HepG2 (cell line): Measurements from ENCODE around the gene GALNT16. TPM values are rescaled to one million over a fixed set of nuclear protein-coding genes. Genes with fewer than 3 reads are reported as not detected.

Source experiments
- ATAC-seq: fragments of 200-7000 bp; cut with Tn5 transposase; 3 replicates; pipeline ENCODE4 v1.9.1; 2020; ENCODE audit warnings: mild to moderate bottlenecking, moderate library complexity
- BruUV-seq: library from RNA; stranded (reverse); fragments of 400-500 nt; replicated peaks from 2 replicates; lab custom pipeline; 2021; lab: Mats Ljungman, UMichigan
- CTCF ChIA-PET: fragments of 300-600 bp; formaldehyde crosslinking; extraction: SDS; loops from one replicate; lab custom pipeline; 2021; ENCODE audit warnings: low total read pairs, inconsistent platforms, low intra/inter-chr PET ratio; lab: Yijun Ruan, JAX
- POLR2A ChIA-PET: fragments of 350-600 bp; sonication (Branson Sonifier 250); formaldehyde crosslinking; loops from one replicate; lab custom pipeline; 2020; ENCODE audit warnings: antibody characterized with exemption, inconsistent platforms; lab: Yijun Ruan, JAX
- DNase-seq: peaks from one replicate; pipeline ENCODE4 v3.0.0-alpha.2; 2015; ENCODE audit warnings: low spot score
- FAIRE-seq: peaks from 3 replicates; lab custom pipeline; 2011; peaks lifted over from hg19 to GRCh38; lab: Jason Lieb, UNC
- H2AFZ ChIP-seq: one replicate; pipeline ENCODE4 v1.6.1; 2011; ENCODE audit warnings: low read length, inconsistent platforms
- H3K27ac ChIP-seq: fragments of 300-600 bp; 3 replicates; pipeline ENCODE4 v1.8.0; 2011; ENCODE audit warnings: mixed run types, mild to moderate bottlenecking, mixed read lengths, low read length, inconsistent platforms; ENCODE audit not compliant: insufficient read depth; ENCODE audit errors: extremely low read length
- H3K27me3 ChIP-seq, 2 experiments: fragments of 200-600 bp in 1 of 2; 2 replicates in 1 of 2; 3 replicates in 1 of 2; pipeline versions ENCODE4 v1.6.0 to v1.8.0; 2011; ENCODE audit warnings: low read length in 2 of 2, mild to moderate bottlenecking in 2 of 2, moderate library complexity in 2 of 2, inconsistent platforms in 1 of 2; ENCODE audit not compliant: insufficient read depth in 2 of 2, control insufficient read depth in 1 of 2
- H3K36me3 ChIP-seq, 2 experiments: fragments of 200-600 bp in 1 of 2; replicated peaks in 1 of 2; 2 replicates in 1 of 2; 3 replicates in 1 of 2; pipeline versions ENCODE4 v1.5.1 to v1.8.0; 2011; ENCODE audit warnings: low read length in 2 of 2, inconsistent platforms in 1 of 2; ENCODE audit not compliant: insufficient read depth in 2 of 2, control insufficient read depth in 1 of 2
- H3K4me1 ChIP-seq: 2 replicates; pipeline ENCODE4 v1.5.1; 2012; ENCODE audit warnings: low read length, inconsistent platforms; ENCODE audit not compliant: insufficient read depth
- H3K4me2 ChIP-seq: 2 replicates; pipeline ENCODE4 v1.6.0; 2011; ENCODE audit warnings: low read depth, low read length, inconsistent platforms
- H3K4me3 ChIP-seq, 3 experiments: fragments of 200-600 bp in 1 of 3; sonication (generic), shearing (Covaris generic) in 1 of 3; replicated peaks in 1 of 3; 2 replicates each; pipeline ENCODE4 v1.5.1; 2011 to 2016; ENCODE audit warnings: low read length in 3 of 3, inconsistent platforms in 2 of 3, low read depth in 2 of 3, mild to moderate bottlenecking in 2 of 3, control low read depth in 1 of 3, mixed read lengths in 1 of 3; ENCODE audit not compliant: insufficient read depth in 1 of 3
- H3K79me2 ChIP-seq: one replicate; pipeline ENCODE4 v1.6.1; 2011; ENCODE audit warnings: low read length, inconsistent platforms; ENCODE audit not compliant: insufficient read depth
- H3K9ac ChIP-seq: 2 replicates; pipeline ENCODE4 v1.6.0; 2011; ENCODE audit warnings: mild to moderate bottlenecking, low read depth, low read length, inconsistent platforms; ENCODE audit not compliant: insufficient read depth
- H3K9me3 ChIP-seq: 2 replicates; pipeline ENCODE4 v1.5.1; 2012; ENCODE audit warnings: mild to moderate bottlenecking, low read length
- H4K20me1 ChIP-seq: 2 replicates; pipeline ENCODE4 v1.6.0; 2011; ENCODE audit warnings: inconsistent platforms, mild to moderate bottlenecking, low read length, moderate library complexity; ENCODE audit not compliant: insufficient read depth
- CCAR2 ChIP-seq: fragments of 200-400 bp; formaldehyde crosslinking; optimal IDR thresholded peaks from 2 replicates; pipeline ENCODE3; 2018; ENCODE audit warnings: low read depth, mild to moderate bottlenecking, low read length, moderate library complexity
- EZH2 ChIP-seq: conservative IDR thresholded peaks from 2 replicates; pipeline ENCODE4 v1.6.1; 2012; ENCODE audit warnings: mild to moderate bottlenecking, low read depth, low read length, moderate library complexity
- FOSL1 ChIP-seq: sonication (generic); formaldehyde crosslinking; IDR thresholded peaks from 2 replicates; pipeline ENCODE4 v1.9.0; 2021; ENCODE audit warnings: missing genetic modification reagents, borderline replicate concordance
- HMG20A ChIP-seq: IDR thresholded peaks from 2 replicates; pipeline ENCODE4 v1.6.1; 2016; ENCODE audit warnings: borderline replicate concordance
- PCBP1 ChIP-seq: fragments of 200-400 bp; formaldehyde crosslinking; IDR thresholded peaks from 2 replicates; pipeline ENCODE4 v1.6.1; 2017; ENCODE audit warnings: mild to moderate bottlenecking, low read depth, low read length, borderline replicate concordance
- PTBP1 ChIP-seq: fragments of 200-400 bp; formaldehyde crosslinking; IDR thresholded peaks from 2 replicates; pipeline ENCODE4 v1.6.1; 2018; ENCODE audit warnings: low read length, low read depth; ENCODE audit not compliant: poor library complexity, severe bottlenecking
- SPEN ChIP-seq: sonication (generic); formaldehyde crosslinking; IDR thresholded peaks from 2 replicates; pipeline ENCODE4 v1.5.1; 2020; ENCODE audit warnings: low read depth, mild to moderate bottlenecking, missing genetic modification reagents
- ZNF235 ChIP-seq: sonication (generic); formaldehyde crosslinking; IDR thresholded peaks from 2 replicates; pipeline ENCODE4 v1.8.1; 2023; ENCODE audit warnings: mild to moderate bottlenecking, missing genetic modification reagents, borderline replicate concordance
- ZNF550 ChIP-seq: sonication (generic); formaldehyde crosslinking; IDR thresholded peaks from 2 replicates; pipeline ENCODE4 v1.4.0; 2020; ENCODE audit warnings: mild to moderate bottlenecking, missing genetic modification reagents, borderline replicate concordance
- ZNF577 ChIP-seq: sonication (generic); formaldehyde crosslinking; IDR thresholded peaks from 2 replicates; pipeline ENCODE4 v1.4.0; 2020; ENCODE audit warnings: mild to moderate bottlenecking, low read depth, missing genetic modification reagents, borderline replicate concordance
- WGBS: methylation state at CpG from one replicate; pipeline ENCODE4 v1.1.6; 2017; ENCODE audit warnings: low lambda C conversion rate; 5-methylcytosine and 5-hydroxymethylcytosine counted together
- in situ Hi-C: cut with HindIII; loops from 2 replicates; pipeline ENCODE4 v1.10.0; 2017; ENCODE audit warnings: low pct_unique_long_range_greater_than_20kb; ENCODE audit not compliant: extremely low pct_ligation_motif_present
- intact Hi-C: fragments of 100-400 bp; cut with micrococcal nuclease; formaldehyde crosslinking; loops from one replicate; pipeline ENCODE4 v1.10.0; 2022; ENCODE audit not compliant: unreplicated experiment
- polyA plus RNA-seq, 8 experiments: library from polyadenylated mRNA; depleted of rRNA in 3 of 8; stranded (reverse) in 7 of 8; unstranded in 1 of 8; fragments of >200 nt; fragmentation: Illumina TruSeq in 4 of 8; extraction: Trizol in 4 of 8; gene quantifications; 2 replicates each; pipeline versions ENCODE4 v1.2.1 to v1.2.3, GENCODE V29; 2011 to 2016; ENCODE audit warnings: low read depth in 4 of 8, missing spikeins in 1 of 8, mixed read lengths in 1 of 8; ENCODE audit not compliant: insufficient read depth in 1 of 8
- total RNA-seq, 5 experiments: library from RNA; depleted of rRNA; stranded (reverse); fragments of >200 nt; fragmentation: Illumina TruSeq; extraction: Trizol; gene quantifications; 2 replicates each; pipeline ENCODE4 v1.2.3, GENCODE V29; 2016; ENCODE audit warnings: low read depth in 1 of 5
- TF ChIP-seq, protein P1 (sequence below): sonication (generic); formaldehyde crosslinking; IDR thresholded peaks from 2 replicates; pipeline ENCODE4 v1.8.0; 2022; ENCODE audit warnings: missing genetic modification reagents, mild to moderate bottlenecking, borderline replicate concordance
- TF ChIP-seq, protein P2 (sequence below): sonication (generic); formaldehyde crosslinking; IDR thresholded peaks from 2 replicates; pipeline ENCODE4 v1.4.0; 2020; ENCODE audit warnings: missing genetic modification reagents, mild to moderate bottlenecking, borderline replicate concordance
- TF ChIP-seq, protein P3 (sequence below): sonication (generic); formaldehyde crosslinking; IDR thresholded peaks from 2 replicates; pipeline ENCODE4 v1.5.1; 2020; ENCODE audit warnings: mild to moderate bottlenecking, missing genetic modification reagents, moderate library complexity

Gene GALNT16
- total and polyA plus RNA-seq, 2 of the 13 experiments (the other 11 are each of a cell fraction or from before 2014, with no cell fraction given) = 0.54 to 0.82 TPM

DNA sequence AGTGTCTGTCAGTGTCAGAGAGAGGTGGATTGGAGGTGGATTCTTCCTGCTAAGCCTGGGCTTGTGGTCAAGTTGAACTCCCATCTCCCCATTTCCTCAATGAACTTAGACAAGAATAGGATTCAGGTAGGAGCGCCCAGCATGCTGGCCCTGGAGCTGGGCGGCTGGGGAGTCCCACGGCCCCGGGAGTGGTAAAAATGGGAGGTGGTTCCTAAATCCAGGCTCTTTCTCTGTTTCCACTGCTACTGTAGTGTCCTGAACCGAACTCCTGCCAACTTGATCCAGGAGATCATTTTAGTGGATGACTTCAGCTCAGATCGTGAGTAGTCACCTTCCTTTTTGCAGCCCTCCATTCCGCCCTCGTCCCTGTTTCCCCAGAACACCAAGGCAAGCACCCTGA, 65.1 kb downstream of the GALNT16 start:
- in situ Hi-C loops (no loop called here), intact Hi-C loops (no loop called here)
- no peaks in the 10 kb centered on the region for H4K20me1 ChIP-seq
- ATAC-seq = no peak
- ChIA-PET CTCF (no interaction called here), POLR2A (no interaction called here)
- FAIRE-seq = no peak
- H3K4me2 ChIP-seq = no peak overlapping the region
- H3K79me2 ChIP-seq = no peaks in the 10 kb centered on the region
- no TSS peak for BruUV-seq
- no peaks in the 10 kb centered on the region for H3K36me3 ChIP-seq
- no peak for DNase-seq
- no peak overlapping the region for H2AFZ ChIP-seq
- H3K27ac ChIP-seq = no peak overlapping the region
- no peaks in the 10 kb centered on the region for H3K9me3 ChIP-seq
- WGBS = 58% methylated on average over 6 of the region's 8 CpGs
- TF ChIP-seq HMG20A (CRISPR knock-in tag) (no peak), ZNF577 (CRISPR knock-in tag) (no peak), ZNF235 (CRISPR knock-in tag) (no peak), FOSL1 (no peak), SPEN (CRISPR knock-in tag) (no peak), ZNF550 (no peak), PTBP1 (no peak), EZH2 (no peak), CCAR2 (no peak), PCBP1 (no peak)
- TF ChIP-seq, protein P1, sequence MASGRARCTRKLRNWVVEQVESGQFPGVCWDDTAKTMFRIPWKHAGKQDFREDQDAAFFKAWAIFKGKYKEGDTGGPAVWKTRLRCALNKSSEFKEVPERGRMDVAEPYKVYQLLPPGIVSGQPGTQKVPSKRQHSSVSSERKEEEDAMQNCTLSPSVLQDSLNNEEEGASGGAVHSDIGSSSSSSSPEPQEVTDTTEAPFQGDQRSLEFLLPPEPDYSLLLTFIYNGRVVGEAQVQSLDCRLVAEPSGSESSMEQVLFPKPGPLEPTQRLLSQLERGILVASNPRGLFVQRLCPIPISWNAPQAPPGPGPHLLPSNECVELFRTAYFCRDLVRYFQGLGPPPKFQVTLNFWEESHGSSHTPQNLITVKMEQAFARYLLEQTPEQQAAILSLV = no peak
- TF ChIP-seq, protein P2, sequence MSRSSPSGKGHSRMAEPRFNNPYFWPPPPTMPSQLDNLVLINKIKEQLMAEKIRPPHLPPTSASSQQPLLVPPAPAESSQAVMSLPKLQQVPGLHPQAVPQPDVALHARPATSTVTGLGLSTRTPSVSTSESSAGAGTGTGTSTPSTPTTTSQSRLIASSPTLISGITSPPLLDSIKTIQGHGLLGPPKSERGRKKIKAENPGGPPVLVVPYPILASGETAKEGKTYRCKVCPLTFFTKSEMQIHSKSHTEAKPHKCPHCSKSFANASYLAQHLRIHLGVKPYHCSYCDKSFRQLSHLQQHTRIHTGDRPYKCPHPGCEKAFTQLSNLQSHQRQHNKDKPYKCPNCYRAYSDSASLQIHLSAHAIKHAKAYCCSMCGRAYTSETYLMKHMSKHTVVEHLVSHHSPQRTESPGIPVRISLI = no peak
- TF ChIP-seq, protein P3, sequence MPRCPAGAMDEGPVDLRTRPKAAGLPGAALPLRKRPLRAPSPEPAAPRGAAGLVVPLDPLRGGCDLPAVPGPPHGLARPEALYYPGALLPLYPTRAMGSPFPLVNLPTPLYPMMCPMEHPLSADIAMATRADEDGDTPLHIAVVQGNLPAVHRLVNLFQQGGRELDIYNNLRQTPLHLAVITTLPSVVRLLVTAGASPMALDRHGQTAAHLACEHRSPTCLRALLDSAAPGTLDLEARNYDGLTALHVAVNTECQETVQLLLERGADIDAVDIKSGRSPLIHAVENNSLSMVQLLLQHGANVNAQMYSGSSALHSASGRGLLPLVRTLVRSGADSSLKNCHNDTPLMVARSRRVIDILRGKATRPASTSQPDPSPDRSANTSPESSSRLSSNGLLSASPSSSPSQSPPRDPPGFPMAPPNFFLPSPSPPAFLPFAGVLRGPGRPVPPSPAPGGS (CRISPR knock-in tag) = no peak
- H3K27me3 ChIP-seq = peaks cover 0 to 26% of the 10 kb centered on the region in 2 experiments; a peak in 2 of 5 replicates
- H3K4me3 ChIP-seq = no peak overlapping the region
- H3K4me1 ChIP-seq = no peaks in the 10 kb centered on the region
- H3K9ac ChIP-seq = no peak overlapping the region
